ENCODE data around the gene PCDHGC4.
A peak's percentile ranks its signal among the peaks of the same experiment; 100 is the strongest.

Gene PCDHGC4

GRCh38 chr5:141475625-141476131, 9.2 kb upstream of the PCDHGC4 start, which contains the start of gene PCDHGC3:
Gene PCDHGC3 (plus strand): TSS chr5:141475966. CDS start chr5:141476117, 151 bp downstream.
- TF ChIP-seq CTCF (IDR thresholded peaks at IDR 0.05; ENCODE audit: borderline replicate concordance, control extremely low read depth, extremely low read depth, insufficient read depth, missing control alignments), result peak; percentile 67
- in situ Hi-C loops (cut with MboI; ENCODE audit: low sequenced_read_pairs, unreplicated experiment), result no loop called here
- peak; percentile 87 for DNase-seq (ENCODE audit: low spot score)

GRCh38 chr5:141476132-141476911, 8.5 kb upstream of the PCDHGC4 start:
- in situ Hi-C loops (cut with MboI; ENCODE audit: low sequenced_read_pairs, unreplicated experiment), result no loop called here
- no peak for TF ChIP-seq CTCF (IDR thresholded peaks at IDR 0.05; ENCODE audit: borderline replicate concordance, control extremely low read depth, extremely low read depth, insufficient read depth, missing control alignments)

GRCh38 chr5:141477044-141477575, 7.7 kb upstream of the PCDHGC4 start:
- no peak for TF ChIP-seq CTCF (IDR thresholded peaks at IDR 0.05; ENCODE audit: borderline replicate concordance, control extremely low read depth, extremely low read depth, insufficient read depth, missing control alignments)
- in situ Hi-C loops (cut with MboI; ENCODE audit: low sequenced_read_pairs, unreplicated experiment), result no loop called here
- DNase-seq (ENCODE audit: low spot score), result no peak

More at GRCh38 chr5:141476132-141476911, 8.5 kb upstream of the PCDHGC4 start:
- peak; percentile 56 for DNase-seq (ENCODE audit: low spot score)

GRCh38 chr5:141477815-141478214, 7.0 kb upstream of the PCDHGC4 start:
- no peak for TF ChIP-seq CTCF (IDR thresholded peaks at IDR 0.05; ENCODE audit: borderline replicate concordance, control extremely low read depth, extremely low read depth, insufficient read depth, missing control alignments)
- in situ Hi-C loops (cut with MboI; ENCODE audit: low sequenced_read_pairs, unreplicated experiment), result no loop called here
- DNase-seq (ENCODE audit: low spot score), result no peak

- in situ Hi-C loops (cut with MboI; ENCODE audit: low sequenced_read_pairs, unreplicated experiment), result no loop called here
- no peak for DNase-seq (ENCODE audit: low spot score)
- no peak for TF ChIP-seq CTCF (IDR thresholded peaks at IDR 0.05; ENCODE audit: borderline replicate concordance, control extremely low read depth, extremely low read depth, insufficient read depth, missing control alignments)
These were observed 6.4 kb upstream of the PCDHGC4 start for GRCh38 chr5:141478321-141478945.

- TF ChIP-seq CTCF (IDR thresholded peaks at IDR 0.05; ENCODE audit: borderline replicate concordance, control extremely low read depth, extremely low read depth, insufficient read depth, missing control alignments), result no peak
- in situ Hi-C loops (cut with MboI; ENCODE audit: low sequenced_read_pairs, unreplicated experiment), result no loop called here
- no peak for DNase-seq (ENCODE audit: low spot score)
These were observed 5.1 kb upstream of the PCDHGC4 start for GRCh38 chr5:141479776-141480175.

Data from GM13976 (cell line).